Measurements from ENCODE around the gene DPP6.

- TF ChIP-seq CTCF (IDR thresholded peaks at IDR 0.05) (no peak), POLR2A (IDR thresholded peaks at IDR 0.05) (no peak)
Observed at GRCh38 chr7:154568346-154568745, 516.1 kb downstream of the DPP6 start.

All from Peyer's patch (tissue), 4 donors.